ENCODE results near the gene KCNE3. TPM values are rescaled to one million over a fixed set of nuclear protein-coding genes. Genes with fewer than 3 reads are reported as not detected.

KCNE3 gene
- total and polyA plus RNA-seq, 9 of the 15 experiments (the other 6 are each of a cell fraction or from before 2014, with no cell fraction given): 1.6 to 8.7 (median 6.2) TPM

DNA sequence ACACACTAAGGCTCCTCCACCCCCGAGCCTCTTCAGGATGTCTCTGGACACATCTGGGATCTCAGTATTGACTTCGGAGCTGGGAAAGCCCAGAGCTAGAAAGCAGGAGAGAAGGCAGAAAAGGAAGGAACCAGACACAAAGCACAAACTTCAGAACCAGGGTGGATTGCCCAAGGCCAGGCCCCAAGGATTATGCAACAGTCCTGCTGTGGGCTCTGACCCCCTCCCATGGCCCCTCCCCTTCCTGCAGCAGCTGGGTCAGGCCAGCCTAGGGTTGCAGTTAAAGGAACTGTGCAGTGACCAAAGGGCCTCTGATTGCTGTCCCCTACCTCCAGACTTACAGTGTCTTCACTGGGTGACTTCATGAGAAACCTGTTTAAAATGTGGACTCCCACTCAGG, 5.3 kb downstream of the KCNE3 start (continued):
- TF ChIP-seq, protein P1, sequence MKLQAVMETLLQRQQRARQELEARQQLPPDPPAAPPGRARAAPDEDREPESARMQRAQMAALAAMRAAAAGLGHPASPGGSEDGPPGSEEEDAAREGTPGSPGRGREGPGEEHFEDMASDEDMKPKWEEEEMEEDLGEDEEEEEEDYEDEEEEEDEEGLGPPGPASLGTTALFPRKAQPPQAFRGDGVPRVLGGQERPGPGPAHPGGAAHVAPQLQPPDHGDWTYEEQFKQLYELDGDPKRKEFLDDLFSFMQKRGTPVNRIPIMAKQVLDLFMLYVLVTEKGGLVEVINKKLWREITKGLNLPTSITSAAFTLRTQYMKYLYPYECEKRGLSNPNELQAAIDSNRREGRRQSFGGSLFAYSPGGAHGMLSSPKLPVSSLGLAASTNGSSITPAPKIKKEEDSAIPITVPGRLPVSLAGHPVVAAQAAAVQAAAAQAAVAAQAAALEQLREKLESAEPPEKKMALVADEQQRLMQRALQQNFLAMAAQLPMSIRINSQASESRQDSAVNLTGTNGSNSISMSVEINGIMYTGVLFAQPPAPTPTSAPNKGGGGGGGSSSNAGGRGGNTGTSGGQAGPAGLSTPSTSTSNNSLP (IDR thresholded peaks at IDR 0.05; ENCODE audit: borderline replicate concordance, low read depth, low read length): no peak
- no peak for TF ChIP-seq HNRNPH1 (optimal IDR thresholded peaks at IDR 0.05; ENCODE audit: low read depth, low read length)
- TF ChIP-seq ZNF785 (CRISPR knock-in tag; IDR thresholded peaks at IDR 0.05): no peak
- TF ChIP-seq TFAP4 (CRISPR knock-in tag; IDR thresholded peaks at IDR 0.05; ENCODE audit: borderline replicate concordance): peak; percentile 94
- no peak for TF ChIP-seq CHD2 (IDR thresholded peaks at IDR 0.05; ENCODE audit: low read depth, low read length)
- no peak for TF ChIP-seq PREB (CRISPR knock-in tag; IDR thresholded peaks at IDR 0.05)
- TF ChIP-seq REST (IDR thresholded peaks at IDR 0.05; ENCODE audit: borderline replicate concordance): peak; percentile 86
- TF ChIP-seq REST (CRISPR knock-in tag; IDR thresholded peaks at IDR 0.05; ENCODE audit: low read depth): no peak
- TF ChIP-seq CTBP1 (IDR thresholded peaks at IDR 0.05; ENCODE audit: borderline replicate concordance): 0 out of 2 replicates have a peak, but pooled peaks have one; percentile 13
- TF ChIP-seq EP400 (IDR thresholded peaks at IDR 0.05): peak; percentile 35; the same call in 1 of the 2 replicates
- TF ChIP-seq, protein P2, sequence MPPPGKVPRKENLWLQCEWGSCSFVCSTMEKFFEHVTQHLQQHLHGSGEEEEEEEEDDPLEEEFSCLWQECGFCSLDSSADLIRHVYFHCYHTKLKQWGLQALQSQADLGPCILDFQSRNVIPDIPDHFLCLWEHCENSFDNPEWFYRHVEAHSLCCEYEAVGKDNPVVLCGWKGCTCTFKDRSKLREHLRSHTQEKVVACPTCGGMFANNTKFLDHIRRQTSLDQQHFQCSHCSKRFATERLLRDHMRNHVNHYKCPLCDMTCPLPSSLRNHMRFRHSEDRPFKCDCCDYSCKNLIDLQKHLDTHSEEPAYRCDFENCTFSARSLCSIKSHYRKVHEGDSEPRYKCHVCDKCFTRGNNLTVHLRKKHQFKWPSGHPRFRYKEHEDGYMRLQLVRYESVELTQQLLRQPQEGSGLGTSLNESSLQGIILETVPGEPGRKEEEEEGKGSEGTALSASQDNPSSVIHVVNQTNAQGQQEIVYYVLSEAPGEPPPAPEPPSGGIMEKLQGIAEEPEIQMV (tag; conservative IDR thresholded peaks at IDR 0.05; ENCODE audit: low read depth): no peak
- TF ChIP-seq, protein P3, sequence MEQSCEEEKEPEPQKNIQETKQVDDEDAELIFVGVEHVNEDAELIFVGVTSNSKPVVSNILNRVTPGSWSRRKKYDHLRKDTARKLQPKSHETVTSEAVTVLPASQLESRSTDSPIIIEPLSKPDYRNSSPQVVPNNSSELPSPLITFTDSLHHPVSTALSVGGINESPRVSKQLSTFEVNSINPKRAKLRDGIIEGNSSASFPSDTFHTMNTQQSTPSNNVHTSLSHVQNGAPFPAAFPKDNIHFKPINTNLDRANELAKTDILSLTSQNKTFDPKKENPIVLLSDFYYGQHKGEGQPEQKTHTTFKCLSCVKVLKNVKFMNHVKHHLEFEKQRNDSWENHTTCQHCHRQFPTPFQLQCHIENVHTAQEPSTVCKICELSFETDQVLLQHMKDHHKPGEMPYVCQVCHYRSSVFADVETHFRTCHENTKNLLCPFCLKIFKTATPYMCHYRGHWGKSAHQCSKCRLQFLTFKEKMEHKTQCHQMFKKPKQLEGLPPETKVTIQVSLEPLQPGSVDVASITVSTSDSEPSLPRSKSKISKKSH (CRISPR knock-in tag; IDR thresholded peaks at IDR 0.05): no peak
